HUDEP-2 (cell line): Measurements from ENCODE around the gene MGAT4A.

Experiments
- DNase-seq, 76 experiments: peaks; one replicate each; lab custom pipeline; 2025; ENCODE audit not compliant: unreplicated experiment in 76 of 76; lab: John Stamatoyannopoulos, UW

Gene MGAT4A

GRCh38 chr2:98731041-98731893 lies at the start of gene MGAT4A:
Gene MGAT4A, minus strand, starts transcription at chr2:98731132. Its CDS starts 4,800 bp downstream, at chr2:98726332.
- DNase-seq: peak in 38 of 76 experiments; percentile 3 to 52 (median 27)

DNA sequence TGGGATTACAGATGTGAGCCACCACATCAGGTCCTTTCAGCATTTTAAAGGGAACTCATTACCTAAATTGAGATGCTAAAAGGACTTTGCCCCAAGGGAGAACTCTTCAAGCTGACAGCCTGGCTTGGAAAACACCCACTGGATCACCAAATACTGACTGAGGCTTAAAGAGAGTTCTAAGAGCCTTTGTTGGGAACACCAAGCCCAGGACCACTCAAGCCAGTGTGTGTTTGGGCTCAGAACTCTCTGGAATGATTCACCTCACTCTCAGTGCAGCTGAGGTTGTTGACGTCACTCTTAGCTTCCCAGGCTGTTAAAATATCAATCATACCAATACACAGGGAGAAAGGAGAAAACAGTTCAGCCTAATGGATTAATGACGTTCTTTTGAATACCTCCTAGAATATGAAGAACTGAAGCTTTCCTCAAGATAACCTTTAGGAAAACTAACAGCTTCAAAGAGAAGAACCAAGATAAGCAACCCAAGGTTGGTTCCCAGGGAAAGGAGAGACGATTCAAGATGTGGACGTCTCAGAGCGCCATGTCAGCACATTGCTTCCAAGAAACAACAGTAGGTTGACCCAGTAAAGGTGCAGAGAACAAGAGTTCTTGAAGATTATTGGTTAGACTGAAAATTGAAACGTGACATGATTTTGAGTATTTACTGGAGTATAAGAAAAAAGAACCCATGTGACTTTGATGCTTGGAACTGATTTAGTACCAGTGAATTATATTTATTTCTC lies 48.0 kb upstream of the MGAT4A start:
- DNase-seq: no peak

- no peak for DNase-seq
Observed at GRCh38 chr2:98778151-98778550, 47.2 kb upstream of the MGAT4A start.

DNA sequence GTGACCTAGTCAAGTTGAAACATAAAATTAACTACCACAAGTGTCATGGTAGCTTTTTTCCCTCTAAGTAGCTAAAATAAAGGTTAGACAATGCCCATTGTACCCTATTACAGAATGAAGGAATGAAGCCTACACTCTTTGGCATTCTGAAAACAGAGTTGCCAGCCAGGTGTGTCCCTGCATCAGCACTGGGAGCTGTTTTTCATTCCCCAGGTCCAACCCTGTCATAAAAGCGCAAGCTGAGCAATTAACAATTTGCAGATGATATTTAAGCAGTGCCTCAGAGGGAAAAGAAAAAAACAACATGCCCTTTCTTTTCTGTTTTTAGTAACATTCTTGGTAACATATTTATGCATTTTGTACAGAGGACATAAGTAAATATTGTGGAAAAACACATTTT lies 46.8 kb upstream of the MGAT4A start:
- DNase-seq: no peak

DNA sequence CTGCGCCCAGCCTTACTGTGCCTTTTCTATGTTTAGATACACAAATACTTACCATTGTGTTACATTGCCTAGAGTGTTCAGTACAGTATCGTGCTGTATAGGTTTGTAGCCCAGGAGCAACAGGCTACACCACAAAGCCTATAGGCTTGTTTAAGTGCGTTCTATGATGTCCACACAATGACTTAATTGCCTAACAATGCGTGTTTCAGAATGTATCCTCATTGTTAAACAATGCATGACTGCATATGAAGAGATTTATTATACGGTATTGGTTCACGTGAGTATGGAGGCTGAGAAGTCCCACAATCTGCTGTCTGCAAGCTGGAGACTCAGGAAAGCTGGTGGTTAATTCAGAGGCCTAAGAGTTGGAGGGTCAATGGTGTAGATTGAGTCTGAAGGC lies 46.1 kb upstream of the MGAT4A start:
- no peak for DNase-seq

GRCh38 chr2:98776136-98776535 lies 45.2 kb upstream of the MGAT4A start:
- no peak for DNase-seq

DNA sequence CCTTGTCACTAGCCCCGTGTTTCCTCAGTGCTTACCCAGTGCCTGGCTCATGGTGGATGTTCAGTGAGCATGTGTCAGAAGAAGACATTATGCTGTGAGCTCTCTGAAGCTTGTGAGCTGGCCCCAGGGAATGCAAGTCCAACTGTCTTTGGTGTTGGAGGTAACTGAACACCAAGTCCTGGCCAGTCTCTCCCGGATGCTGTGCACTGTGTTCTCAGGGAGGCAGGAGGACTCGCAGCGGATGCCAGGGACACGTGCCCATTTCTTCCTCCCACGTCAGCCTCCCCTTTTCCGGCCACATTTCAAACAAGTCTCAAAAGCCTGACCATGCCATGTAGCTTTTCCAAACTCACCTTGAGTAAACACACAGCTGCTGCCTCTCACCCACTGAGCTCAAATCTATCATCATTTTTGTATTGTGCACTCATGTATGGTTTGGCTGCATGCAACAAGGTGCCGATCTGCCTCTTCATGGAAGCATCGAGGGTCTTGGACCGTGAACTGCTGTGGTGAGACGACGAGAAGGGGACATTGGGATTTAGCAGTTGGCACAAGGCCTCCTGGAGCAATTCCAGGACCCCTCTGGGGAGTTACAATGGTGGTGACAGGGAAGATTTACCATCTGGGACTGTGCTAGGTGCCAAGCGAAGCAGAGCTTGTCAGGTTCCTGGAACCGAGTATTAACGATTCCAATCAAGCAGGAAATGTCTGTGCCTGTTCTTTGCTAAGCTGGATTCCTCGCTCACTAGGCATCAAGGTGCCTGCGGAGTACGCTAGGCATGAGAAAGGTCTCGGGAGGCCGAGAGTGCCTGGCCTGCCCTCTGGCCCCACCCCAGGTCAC lies 44.4 kb upstream of the MGAT4A start:
- DNase-seq: no peak

DNA sequence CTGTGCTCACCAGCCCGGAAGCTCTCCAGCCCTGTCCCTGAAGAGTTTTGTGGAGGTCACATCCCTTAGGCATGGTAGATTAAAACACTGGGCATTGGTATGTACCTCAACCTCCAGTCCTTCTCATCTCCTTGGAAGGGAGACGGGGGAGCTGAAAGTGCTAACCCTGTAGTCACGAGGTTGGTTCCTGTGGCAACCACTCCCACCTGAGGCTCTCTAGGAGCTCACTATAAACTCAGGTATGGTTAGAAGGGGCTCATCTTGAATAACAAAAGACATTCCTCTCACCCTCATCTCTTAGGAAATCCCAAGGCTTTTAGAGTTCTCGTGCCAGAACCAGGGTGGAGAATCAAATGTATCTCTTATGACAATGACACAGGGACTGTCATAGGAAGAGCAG lies 43.0 kb upstream of the MGAT4A start:
- no peak for DNase-seq

- no peak for DNase-seq
Observed at GRCh38 chr2:98773169-98773568, 42.2 kb upstream of the MGAT4A start.

- DNase-seq: no peak
Observed at GRCh38 chr2:98772536-98772935, 41.6 kb upstream of the MGAT4A start.

GRCh38 chr2:98771721-98772524 lies 41.0 kb upstream of the MGAT4A start:
- no peak for DNase-seq

DNA sequence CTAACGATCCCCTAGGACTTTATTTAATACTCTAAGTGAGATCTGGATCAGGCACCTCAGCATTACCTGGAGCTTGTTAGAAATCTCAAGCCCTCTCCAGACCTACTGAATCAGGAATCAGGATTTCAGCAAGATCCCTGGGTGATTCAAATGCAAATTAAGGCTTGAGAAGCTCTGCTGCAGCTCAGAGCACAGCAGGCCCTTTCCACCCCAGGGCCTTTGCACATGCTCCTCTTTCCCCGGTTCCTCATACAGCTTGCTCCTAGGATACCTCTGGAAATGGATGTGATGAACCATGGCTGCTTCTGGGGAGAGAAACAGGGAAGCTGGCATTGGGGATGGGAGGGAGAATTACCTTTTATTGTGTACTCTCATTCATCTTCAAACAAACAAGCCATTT lies 40.3 kb upstream of the MGAT4A start:
- no peak for DNase-seq

DNA sequence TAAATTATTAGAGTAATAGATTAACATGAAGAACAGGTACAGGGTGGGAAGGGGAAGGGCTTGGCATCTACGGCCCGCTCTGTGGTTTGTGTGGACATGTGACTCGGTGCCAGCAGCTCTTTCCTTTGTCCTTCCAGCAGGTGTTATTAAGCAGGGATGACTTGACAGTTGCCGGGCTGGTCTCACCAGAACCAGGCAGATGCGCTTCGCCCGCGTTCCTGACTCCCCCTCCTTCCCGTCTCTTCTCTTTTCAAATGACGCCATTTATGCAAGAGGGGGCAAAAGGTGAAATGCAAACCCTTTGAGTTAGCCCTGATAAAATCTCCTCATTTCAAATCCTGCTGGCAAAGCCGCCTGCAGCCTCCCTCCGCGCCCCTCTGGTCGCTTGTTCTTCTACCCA lies 38.9 kb upstream of the MGAT4A start:
- DNase-seq: no peak

DNA sequence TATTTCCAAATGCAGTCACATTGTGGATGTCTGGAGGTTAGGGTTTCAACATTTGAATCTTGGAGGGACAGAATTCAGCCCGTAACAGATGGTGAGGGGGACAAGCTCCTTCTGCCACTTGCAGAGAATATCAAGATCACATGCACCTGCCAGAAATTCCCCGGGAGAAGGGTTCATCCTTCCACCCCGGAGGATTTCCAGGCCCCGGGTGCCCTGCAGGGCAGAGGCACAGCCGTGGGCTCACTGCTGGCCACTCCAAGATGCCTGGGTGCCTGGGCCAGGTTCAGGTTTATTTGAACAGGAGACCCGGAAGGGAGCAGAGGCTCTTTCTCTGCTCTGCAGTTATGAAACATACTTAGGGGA lies 38.2 kb upstream of the MGAT4A start:
- no peak for DNase-seq

DNA sequence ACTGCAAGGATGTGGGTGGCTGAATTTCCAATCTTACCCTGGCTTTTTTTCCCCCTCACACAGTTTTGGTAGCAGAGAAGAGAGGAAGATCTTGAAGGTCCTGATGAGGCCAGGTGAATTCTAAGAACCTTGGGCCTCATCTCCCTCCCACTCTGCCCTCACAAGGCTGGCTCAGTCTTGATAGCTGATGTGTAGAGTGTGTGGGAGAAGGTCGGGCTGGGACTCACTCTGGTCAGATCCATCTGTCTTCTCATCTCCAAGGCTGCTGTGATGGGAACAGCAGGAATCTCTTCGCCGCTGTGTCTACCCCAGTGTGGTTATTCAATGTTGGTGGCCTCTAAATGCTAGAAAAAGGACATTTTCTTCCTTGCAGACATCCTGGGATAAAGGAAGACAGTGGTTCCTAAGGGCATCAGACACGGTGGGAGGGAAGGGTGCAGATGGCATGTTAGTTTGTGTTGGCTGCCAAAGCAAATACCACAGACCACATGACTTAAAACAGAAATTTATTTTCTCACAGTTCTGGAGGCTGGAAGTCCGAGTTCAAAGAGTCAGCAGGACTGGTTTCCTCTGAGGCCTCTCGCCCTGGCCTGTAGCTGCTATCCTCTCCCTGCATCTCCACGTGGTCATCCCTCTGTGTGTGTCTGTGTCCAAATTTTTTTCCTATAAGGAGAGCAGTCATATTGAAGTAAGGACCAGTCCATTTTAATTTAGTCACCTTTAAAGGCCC lies 37.6 kb upstream of the MGAT4A start:
- DNase-seq: no peak

GRCh38 chr2:98764499-98764898 lies 33.6 kb upstream of the MGAT4A start:
- DNase-seq: no peak

DNA sequence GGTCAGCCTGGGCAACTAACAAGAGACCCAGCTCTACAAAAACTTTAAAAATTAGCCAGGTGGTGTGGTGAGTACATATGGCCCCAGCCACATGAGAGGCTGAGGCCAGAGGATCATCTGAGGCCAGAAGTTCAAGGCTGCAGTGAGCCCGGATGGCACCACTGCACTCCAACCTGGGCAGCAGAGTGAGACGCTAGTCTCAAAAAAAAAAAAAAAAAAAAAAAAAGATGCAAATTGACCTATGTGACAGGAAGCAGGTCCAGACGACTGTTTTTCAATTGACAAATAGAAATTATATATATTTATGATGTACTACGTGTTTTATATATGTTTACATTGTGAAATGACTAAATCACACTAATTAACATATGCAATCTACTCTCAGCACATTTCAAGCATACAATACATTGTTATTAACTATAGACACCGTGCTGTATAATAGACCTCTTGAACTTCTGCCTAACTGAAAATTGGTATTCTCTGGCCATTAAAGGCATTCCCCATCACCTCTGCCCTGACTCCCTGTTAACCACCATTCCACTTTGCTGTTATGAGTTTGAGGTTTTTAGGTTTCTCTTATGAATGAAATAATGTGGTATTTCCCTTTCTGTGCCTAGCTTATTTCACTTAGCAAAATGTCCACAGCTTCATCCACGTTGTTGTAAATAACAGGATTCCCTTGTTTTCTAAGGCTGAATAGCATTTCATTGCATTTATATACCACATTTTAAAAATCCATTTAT lies 32.4 kb upstream of the MGAT4A start:
- no peak for DNase-seq

GRCh38 chr2:98761909-98762308 lies 31.0 kb upstream of the MGAT4A start:
- no peak for DNase-seq

GRCh38 chr2:98761267-98761781 lies 30.4 kb upstream of the MGAT4A start:
- DNase-seq: no peak
